Mucosa of rectum (tissue), 2 donors: ENCODE data around the gene SRF.

Source experiments
- H3K27ac ChIP-seq, 2 donors: one replicate each; pipeline ENCODE4 v1.7.0; 2013; ENCODE audit warnings: inconsistent platforms in 2 of 2, low read depth in 2 of 2, low read length in 2 of 2
- H3K27me3 ChIP-seq, 2 donors: one replicate each; pipeline ENCODE4 v1.7.0; 2013; ENCODE audit warnings: low read length in 2 of 2; ENCODE audit not compliant: control insufficient read depth in 2 of 2, insufficient read depth in 2 of 2
- H3K36me3 ChIP-seq, 2 donors: one replicate each; pipeline ENCODE4 v1.7.0; 2013; ENCODE audit warnings: low read length in 2 of 2; ENCODE audit not compliant: control insufficient read depth in 2 of 2, insufficient read depth in 2 of 2
- H3K4me1 ChIP-seq, 2 donors: one replicate each; pipeline ENCODE4 v1.7.0; 2013; ENCODE audit warnings: low read length in 2 of 2, mild to moderate bottlenecking in 1 of 2; ENCODE audit not compliant: control insufficient read depth in 2 of 2, insufficient read depth in 2 of 2
- H3K4me3 ChIP-seq, 2 donors: one replicate each; pipeline ENCODE4 v1.7.0; 2013; ENCODE audit warnings: low read length in 2 of 2
- H3K9ac ChIP-seq, 2 donors: one replicate each; pipeline ENCODE4 v1.7.0; 2013; ENCODE audit warnings: low read length in 2 of 2, low read depth in 1 of 2, mild to moderate bottlenecking in 1 of 2
- H3K9me3 ChIP-seq, 2 donors: one replicate each; pipeline ENCODE4 v1.7.0; 2013; ENCODE audit warnings: low read length in 2 of 2; ENCODE audit not compliant: control insufficient read depth in 2 of 2
- donor health status: healthy.
- donor health status: Normal muscosa, but diverticular disease.

Gene SRF

DNA sequence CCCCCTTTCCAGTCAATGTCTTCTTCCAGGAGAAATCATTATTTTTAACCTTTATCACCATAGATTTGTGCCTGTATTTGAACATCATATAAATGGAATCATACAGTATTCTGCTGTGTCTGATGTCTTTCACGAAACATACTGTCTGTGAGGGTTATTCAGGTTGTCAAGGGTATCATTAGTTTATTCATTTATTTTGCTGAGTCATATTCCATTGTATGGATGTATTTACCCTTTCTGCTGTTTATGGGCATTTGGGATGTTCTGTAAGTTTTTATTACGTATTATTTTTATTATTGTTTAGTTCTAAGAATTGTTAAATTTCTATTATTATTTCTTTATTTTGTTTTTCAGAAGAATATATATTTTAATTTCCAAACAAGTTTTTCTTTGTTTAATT lies 36.2 kb downstream of the SRF start:
- Histone ChIP-seq H3K27ac (no peak overlapping the region), H3K4me1 (peaks cover 0 to 4% of the 10 kb centered on the region in 2 donors), H3K9ac (no peak overlapping the region), H3K4me3 (no peak overlapping the region), H3K27me3 (no peaks in the 10 kb centered on the region), H3K9me3 (no peaks in the 10 kb centered on the region), H3K36me3 (peaks cover 5 to 7% of the 10 kb centered on the region in 2 donors)

DNA sequence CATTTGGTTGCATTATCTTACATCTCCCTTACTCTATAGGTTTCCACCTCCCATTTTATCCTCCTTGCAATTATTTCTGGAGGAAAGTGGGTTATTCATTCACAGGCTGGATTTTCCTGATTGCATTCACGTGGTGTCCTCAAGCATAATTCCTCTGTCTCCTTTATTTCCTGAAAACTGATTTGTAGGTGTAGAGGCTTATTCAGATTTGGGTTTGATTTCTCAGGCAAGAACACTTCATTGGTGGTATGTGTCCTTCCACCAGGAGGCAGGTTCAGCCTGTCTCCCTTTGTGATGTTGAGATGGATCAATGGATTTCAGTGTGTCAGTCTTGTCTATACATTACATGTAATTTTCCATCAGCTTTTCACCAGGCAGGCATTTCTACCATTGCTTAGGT lies 40.9 kb downstream of the SRF start:
- Histone ChIP-seq H3K27me3 (no peaks in the 10 kb centered on the region), H3K9me3 (no peaks in the 10 kb centered on the region), H3K9ac (no peak overlapping the region), H3K4me1 (peaks cover 0 to 4% of the 10 kb centered on the region in 2 donors), H3K4me3 (no peak overlapping the region), H3K36me3 (peaks cover 3 to 13% of the 10 kb centered on the region in 2 donors), H3K27ac (no peak overlapping the region)

DNA sequence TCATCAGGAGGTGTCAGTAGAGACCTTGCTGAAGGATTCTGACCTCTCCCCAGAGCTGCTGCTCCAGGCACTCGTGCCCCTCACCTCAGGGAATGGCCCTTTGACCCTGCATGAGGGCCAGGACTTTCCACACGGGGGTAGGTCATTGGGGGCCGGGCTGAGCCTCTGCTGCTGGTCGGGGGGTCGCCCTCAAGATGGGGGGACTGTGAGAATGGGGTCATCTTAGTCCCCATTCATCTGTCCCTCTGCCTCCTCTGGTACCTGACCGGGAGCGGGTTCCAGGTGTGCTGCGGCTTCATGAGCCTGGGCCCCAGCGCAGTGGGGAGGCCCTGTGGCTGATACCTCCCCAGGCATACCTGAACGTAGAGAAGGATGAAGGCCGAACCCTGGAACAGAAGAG lies 42.4 kb downstream of the SRF start:
- H3K27ac ChIP-seq, result no peak overlapping the region
- H3K4me3 ChIP-seq, result no peak overlapping the region
- no peak overlapping the region for H3K9ac ChIP-seq
- no peaks in the 10 kb centered on the region for H3K9me3 ChIP-seq
- H3K4me1 ChIP-seq, result peaks cover 0 to 4% of the 10 kb centered on the region in 2 donors
- peaks cover 3 to 18% of the 10 kb centered on the region in 2 donors for H3K36me3 ChIP-seq
- no peaks in the 10 kb centered on the region for H3K27me3 ChIP-seq

DNA sequence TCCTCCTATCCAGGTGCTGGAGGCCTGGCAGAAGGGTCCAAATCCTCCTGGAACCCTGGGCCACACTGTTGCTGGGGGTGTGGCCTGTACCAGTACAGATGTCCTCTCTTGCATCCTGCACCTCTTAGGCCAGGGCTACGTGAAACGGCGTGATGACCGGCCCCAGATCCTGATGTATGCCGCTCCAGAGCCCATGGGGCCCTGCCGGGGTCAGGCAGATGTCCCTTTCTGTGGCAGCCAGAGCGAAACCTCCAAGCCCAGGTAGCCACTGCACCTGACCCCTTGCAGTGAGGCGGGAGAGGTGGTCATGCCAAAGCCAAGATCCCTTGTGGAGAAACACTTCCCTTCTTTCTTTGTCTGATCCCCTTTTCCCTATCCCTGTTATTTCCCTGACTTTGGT lies 44.0 kb downstream of the SRF start:
- no peaks in the 10 kb centered on the region for H3K27me3 ChIP-seq
- peaks cover 3 to 19% of the 10 kb centered on the region in 2 donors for H3K36me3 ChIP-seq
- H3K9ac ChIP-seq, result no peak overlapping the region
- H3K27ac ChIP-seq, result no peak overlapping the region
- H3K9me3 ChIP-seq, result no peaks in the 10 kb centered on the region
- H3K4me1 ChIP-seq, result peaks cover 0 to 4% of the 10 kb centered on the region in 2 donors
- H3K4me3 ChIP-seq, result no peak overlapping the region

DNA sequence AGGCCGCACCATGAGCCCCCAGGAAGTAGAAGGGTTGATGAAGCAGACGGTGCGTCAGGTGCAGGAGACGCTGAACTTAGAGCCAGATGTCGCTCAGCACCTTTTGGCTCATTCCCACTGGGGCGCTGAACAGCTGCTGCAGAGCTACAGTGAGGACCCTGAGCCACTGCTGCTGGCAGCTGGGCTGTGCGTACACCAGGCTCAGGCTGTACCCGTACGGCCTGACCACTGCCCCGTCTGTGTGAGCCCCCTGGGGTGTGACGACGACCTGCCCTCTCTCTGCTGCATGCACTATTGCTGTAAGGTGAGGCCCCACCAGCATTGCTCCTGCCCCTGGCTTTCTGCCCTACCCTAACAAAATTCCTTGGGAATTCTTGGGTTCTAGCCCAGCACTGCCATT lies 45.1 kb downstream of the SRF start:
- Histone ChIP-seq H3K4me3 (no peak overlapping the region), H3K36me3 (peaks cover 3 to 26% of the 10 kb centered on the region in 2 donors)

DNA sequence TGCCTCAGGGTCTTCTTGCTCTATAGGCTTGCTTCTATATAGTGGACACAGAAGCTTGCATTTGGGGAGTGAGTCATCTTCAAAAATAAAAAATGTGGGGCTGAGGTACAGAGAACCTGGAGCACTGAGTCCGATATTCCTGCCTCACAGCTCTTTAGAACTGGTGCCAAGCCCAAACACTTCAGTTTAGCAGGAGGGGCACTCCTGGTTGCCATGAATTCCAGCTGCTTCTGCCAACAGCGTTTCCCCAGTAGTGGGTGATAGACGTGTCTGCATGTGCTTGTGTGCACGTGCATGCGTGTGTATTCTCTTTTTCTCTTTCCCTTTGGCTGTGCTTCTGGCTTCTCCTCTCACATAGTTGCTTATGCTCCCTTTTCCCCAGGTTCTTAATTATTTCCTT lies 46.3 kb downstream of the SRF start:
- Histone ChIP-seq H3K27me3 (no peaks in the 10 kb centered on the region), H3K36me3 (peaks cover 3 to 30% of the 10 kb centered on the region in 2 donors), H3K27ac (no peak overlapping the region), H3K4me3 (no peak overlapping the region), H3K9ac (no peak overlapping the region), H3K9me3 (no peaks in the 10 kb centered on the region), H3K4me1 (no peaks in the 10 kb centered on the region)

More for the DNA sequence above, 45.1 kb downstream of the SRF start:
- Histone ChIP-seq H3K27ac (no peak overlapping the region), H3K27me3 (no peaks in the 10 kb centered on the region), H3K9ac (no peak overlapping the region), H3K9me3 (no peaks in the 10 kb centered on the region), H3K4me1 (peaks cover 0 to 4% of the 10 kb centered on the region in 2 donors)

DNA sequence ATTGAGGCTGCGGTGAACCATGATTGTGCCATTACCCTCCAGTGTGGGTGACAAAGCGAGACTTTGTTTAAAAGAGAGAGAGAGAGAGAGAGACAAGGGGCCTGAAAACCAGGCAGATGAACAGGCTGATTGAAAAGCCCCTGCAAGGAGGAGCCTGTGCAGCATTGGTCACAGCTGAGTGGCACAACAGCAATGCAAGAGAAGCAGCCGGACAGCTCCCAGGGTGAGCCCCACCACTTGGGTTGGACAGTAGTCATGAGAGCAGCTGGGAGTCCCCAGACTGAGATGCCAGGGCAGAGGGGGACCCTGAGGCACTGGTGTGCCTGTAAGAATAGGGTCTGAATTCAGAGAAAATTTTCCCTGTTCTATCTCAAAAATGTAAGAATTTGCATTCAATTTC lies 48.0 kb downstream of the SRF start:
- H3K4me1 ChIP-seq, result no peaks in the 10 kb centered on the region
- no peaks in the 10 kb centered on the region for H3K9me3 ChIP-seq
- H3K9ac ChIP-seq, result no peak overlapping the region
- no peaks in the 10 kb centered on the region for H3K27me3 ChIP-seq
- H3K36me3 ChIP-seq, result peaks cover 7 to 35% of the 10 kb centered on the region in 2 donors
- no peak overlapping the region for H3K27ac ChIP-seq
- no peak overlapping the region for H3K4me3 ChIP-seq

DNA sequence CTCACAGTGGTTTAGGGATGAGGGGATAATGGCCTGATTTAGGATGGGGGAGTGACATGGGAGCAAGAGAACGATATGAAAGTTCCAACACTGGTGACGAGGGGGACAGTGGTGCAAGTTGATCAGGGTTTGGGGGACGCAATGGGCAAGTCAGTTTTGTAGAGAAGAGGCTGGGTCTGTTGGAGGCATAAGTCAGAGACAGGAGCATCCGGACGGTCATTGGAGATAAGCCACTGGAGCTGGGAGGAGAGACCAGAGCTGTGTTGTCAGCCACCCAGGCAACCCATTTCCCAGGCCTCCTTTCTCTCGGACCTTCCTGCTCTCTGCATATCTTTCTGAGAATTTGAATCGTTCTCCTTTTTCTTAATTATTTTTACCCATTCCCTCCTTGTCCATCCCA lies 48.7 kb downstream of the SRF start:
- H3K27me3 ChIP-seq, result no peaks in the 10 kb centered on the region
- no peaks in the 10 kb centered on the region for H3K4me1 ChIP-seq
- H3K27ac ChIP-seq, result no peak overlapping the region
- no peak overlapping the region for H3K9ac ChIP-seq
- H3K4me3 ChIP-seq, result no peak overlapping the region
- H3K9me3 ChIP-seq, result no peaks in the 10 kb centered on the region
- peaks cover 10 to 35% of the 10 kb centered on the region in 2 donors for H3K36me3 ChIP-seq

DNA sequence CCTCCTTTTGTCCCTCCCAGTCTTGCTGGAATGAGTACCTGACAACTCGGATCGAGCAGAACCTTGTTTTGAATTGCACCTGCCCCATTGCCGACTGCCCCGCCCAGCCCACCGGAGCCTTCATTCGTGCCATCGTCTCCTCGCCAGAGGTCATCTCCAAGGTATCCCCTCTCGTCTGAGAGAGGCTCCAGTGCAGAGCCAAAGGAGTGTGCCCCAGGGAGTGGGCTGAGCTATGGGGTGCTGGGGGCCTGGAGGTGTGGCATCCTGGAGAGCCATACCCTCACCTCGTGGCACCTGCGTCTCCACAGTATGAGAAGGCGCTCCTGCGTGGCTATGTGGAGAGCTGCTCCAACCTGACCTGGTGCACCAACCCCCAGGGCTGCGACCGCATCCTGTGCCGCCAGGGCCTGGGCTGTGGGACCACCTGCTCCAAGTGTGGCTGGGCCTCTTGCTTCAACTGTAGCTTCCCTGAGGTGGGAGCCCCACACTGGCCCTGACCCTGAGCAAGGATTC lies 49.4 kb downstream of the SRF start:
- Histone ChIP-seq H3K4me3 (no peak overlapping the region), H3K36me3 (peaks cover 6 to 36% of the 10 kb centered on the region in 2 donors), H3K27me3 (no peaks in the 10 kb centered on the region), H3K9me3 (no peaks in the 10 kb centered on the region), H3K27ac (no peak overlapping the region), H3K9ac (no peak overlapping the region), H3K4me1 (no peaks in the 10 kb centered on the region)

DNA sequence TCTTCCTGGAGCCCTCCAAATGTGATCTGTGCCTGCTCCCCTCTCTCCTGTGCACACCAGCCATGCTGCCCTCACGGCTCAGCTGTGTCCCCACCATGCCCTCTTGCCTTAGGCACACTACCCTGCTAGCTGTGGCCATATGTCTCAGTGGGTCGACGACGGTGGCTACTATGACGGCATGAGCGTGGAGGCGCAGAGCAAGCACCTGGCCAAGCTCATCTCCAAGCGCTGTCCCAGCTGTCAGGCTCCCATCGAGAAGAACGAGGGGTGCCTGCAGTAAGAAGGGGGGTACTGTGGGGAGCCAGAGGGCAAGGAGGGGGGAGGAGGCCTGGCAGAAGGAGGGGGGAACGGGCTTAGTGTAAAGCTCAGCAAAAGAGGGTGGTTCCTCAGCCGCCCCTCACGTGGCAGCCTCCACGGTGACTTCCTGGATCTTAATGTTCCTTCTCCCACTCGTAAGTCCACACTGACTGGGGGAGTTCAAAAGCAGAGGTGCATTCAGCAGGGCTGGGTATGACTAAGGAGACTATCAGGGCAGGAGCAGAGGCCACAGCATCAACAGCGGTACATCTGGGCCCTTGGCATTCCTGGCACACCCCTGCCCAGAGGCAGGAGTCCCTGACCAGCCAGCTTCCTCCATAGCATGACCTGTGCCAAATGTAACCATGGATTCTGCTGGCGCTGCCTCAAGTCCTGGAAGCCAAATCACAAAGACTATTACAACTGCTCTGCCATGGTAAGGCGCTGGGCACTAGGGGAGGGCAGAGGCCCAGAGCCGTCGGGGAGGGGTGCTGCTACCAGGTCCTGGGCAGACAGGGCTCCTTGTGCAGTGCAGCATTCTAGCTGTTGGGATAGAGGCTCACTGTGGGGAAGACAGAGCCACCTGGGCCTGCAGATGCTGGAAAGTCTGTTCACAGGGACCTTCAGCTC lies 50.2 kb downstream of the SRF start:
- H3K4me1 ChIP-seq, result no peaks in the 10 kb centered on the region
- H3K9ac ChIP-seq, result no peak overlapping the region
- no peak overlapping the region for H3K4me3 ChIP-seq
- H3K36me3 ChIP-seq, result peaks cover 6 to 39% of the 10 kb centered on the region in 2 donors
- no peaks in the 10 kb centered on the region for H3K9me3 ChIP-seq
- H3K27ac ChIP-seq, result no peak overlapping the region
- H3K27me3 ChIP-seq, result no peaks in the 10 kb centered on the region
